ENCODE results near the gene SNX20.

Gene SNX20

GRCh38 chr16:50681021-50681885 is at the start of gene SNX20:
Gene SNX20, minus strand, starts transcription at chr16:50681312. Its CDS starts 3,786 bp downstream, at chr16:50677526.
- DNase-seq: peak; percentile 55

GRCh38 chr16:50724306-50724705 is 43.2 kb upstream of the SNX20 start:
- DNase-seq: no peak

GRCh38 chr16:50722960-50723359 is 41.8 kb upstream of the SNX20 start:
- DNase-seq: no peak

- no peak for DNase-seq
These were observed 41.3 kb upstream of the SNX20 start for GRCh38 chr16:50722405-50722737.

- no peak for DNase-seq
These were observed 40.7 kb upstream of the SNX20 start for GRCh38 chr16:50721549-50722404.

GRCh38 chr16:50719401-50720337 is 38.6 kb upstream of the SNX20 start:
- no peak for DNase-seq

GRCh38 chr16:50718761-50719400 is 37.8 kb upstream of the SNX20 start:
- no peak for DNase-seq

- DNase-seq: no peak
These were observed 37.1 kb upstream of the SNX20 start for GRCh38 chr16:50718061-50718760.

- no peak for DNase-seq
These were observed 36.4 kb upstream of the SNX20 start for GRCh38 chr16:50717494-50717893.

GRCh38 chr16:50717091-50717490 is 36.0 kb upstream of the SNX20 start:
- no peak for DNase-seq

GRCh38 chr16:50712956-50713355 is 31.8 kb upstream of the SNX20 start:
- DNase-seq: no peak

GRCh38 chr16:50712560-50712898 is 31.4 kb upstream of the SNX20 start:
- no peak for DNase-seq

GRCh38 chr16:50711862-50712559 is 30.9 kb upstream of the SNX20 start:
- DNase-seq: no peak

GRCh38 chr16:50711040-50711439 is 29.9 kb upstream of the SNX20 start:
- DNase-seq: no peak

- DNase-seq: no peak
These were observed 28.9 kb upstream of the SNX20 start for GRCh38 chr16:50709980-50710379.

GRCh38 chr16:50709061-50709684 is 28.1 kb upstream of the SNX20 start:
- no peak for DNase-seq

- DNase-seq: no peak
These were observed 27.4 kb upstream of the SNX20 start for GRCh38 chr16:50708373-50709060.

GRCh38 chr16:50706250-50706649 is 25.1 kb upstream of the SNX20 start:
- no peak for DNase-seq

- no peak for DNase-seq
These were observed 24.5 kb upstream of the SNX20 start for GRCh38 chr16:50705436-50706110.

All from activated CD4-positive, alpha-beta T cell treated with anti-CD3 and anti-CD28 coated beads for 1 hour (primary cell).